Lung (tissue), 12 donors: ENCODE data around the gene TASP1. TPM values are rescaled to one million over a fixed set of nuclear protein-coding genes. Genes with fewer than 3 reads are reported as not detected.

ENCODE experiments used
- ATAC-seq: fragments of 200-7000 bp; cut with Tn5 transposase; one replicate; pipeline ENCODE4 v1.9.1; 2020; ENCODE audit warnings: moderate number of reproducible peaks; ENCODE audit not compliant: insufficient read depth, low FRiP score
- DNase-seq, 3 donors: peaks; one replicate each; pipeline ENCODE4 v3.0.0-alpha.2; 2013 to 2017
- H3K27ac ChIP-seq, 2 donors: one replicate each; pipeline ENCODE4 v1.5.1; 2013; ENCODE audit warnings: mild to moderate bottlenecking in 2 of 2, moderate library complexity in 2 of 2, control low read depth in 1 of 2, inconsistent platforms in 1 of 2, low read depth in 1 of 2, low read length in 1 of 2
- H3K27me3 ChIP-seq, 3 donors: one replicate each; pipeline ENCODE4 v1.5.1; 2013; ENCODE audit warnings: low read length in 2 of 3; ENCODE audit not compliant: control insufficient read depth in 3 of 3, insufficient read depth in 3 of 3
- H3K36me3 ChIP-seq, 4 donors: one replicate each; pipeline ENCODE4 v1.5.1; 2013; ENCODE audit warnings: low read length in 4 of 4, mild to moderate bottlenecking in 1 of 4, moderate library complexity in 1 of 4; ENCODE audit not compliant: control insufficient read depth in 4 of 4, insufficient read depth in 4 of 4
- H3K4me1 ChIP-seq, 5 donors: one replicate each; pipeline ENCODE4 v1.5.1; 2013; ENCODE audit warnings: low read length in 5 of 5, mild to moderate bottlenecking in 2 of 5, moderate library complexity in 1 of 5; ENCODE audit not compliant: control insufficient read depth in 5 of 5, insufficient read depth in 5 of 5
- H3K4me3 ChIP-seq: one replicate; pipeline ENCODE4 v1.5.1; 2013; ENCODE audit warnings: mild to moderate bottlenecking, control low read depth, moderate library complexity
- H3K9ac ChIP-seq, 2 donors: one replicate each; pipeline ENCODE4 v1.5.1; 2013; ENCODE audit warnings: low read length in 2 of 2, control low read depth in 1 of 2; ENCODE audit not compliant: insufficient read depth in 1 of 2
- H3K9me3 ChIP-seq, 4 donors: one replicate each; pipeline ENCODE4 v1.5.1; 2013; ENCODE audit warnings: low read length in 3 of 4, mild to moderate bottlenecking in 1 of 4, moderate library complexity in 1 of 4; ENCODE audit not compliant: control insufficient read depth in 4 of 4, insufficient read depth in 3 of 4
- CTCF ChIP-seq: IDR thresholded peaks from 2 replicates; pipeline ENCODE4 v1.5.1; 2012; ENCODE audit warnings: mild to moderate bottlenecking; ENCODE audit errors: control extremely low read depth, extremely low read depth
- WGBS, 2 donors: extraction: QIAGEN DNeasy Blood & Tissue Kit; methylation state at CpG; one replicate each; pipeline ENCODE4 v1.1.7; 2013; 5-methylcytosine and 5-hydroxymethylcytosine counted together
- polyA plus RNA-seq, 2 donors: library from polyadenylated mRNA; stranded (reverse); fragments of 200-250 nt; gene quantifications; one replicate each; pipeline ENCODE4 v1.2.1, GENCODE V29; 2013
- total RNA-seq, 2 donors: library from RNA; depleted of rRNA in 1 of 2; stranded (reverse); fragments of >200 nt in 1 of 2; gene quantifications; one replicate each; pipeline ENCODE4 v1.2.1, GENCODE V29; 2014 to 2021
- donor health status: control.
- donor health status: control.
- donor health status: Bipolar disorder and iron deficiency.
- donor health status: healthy.
- donor health status: DM: yes; HTN: yes; CAD: no.

Gene TASP1
- total and polyA plus RNA-seq, 4 donors: 5.0 to 26.5 (median 11.5) TPM

GRCh38 chr20:13563854-13564253 is 74.9 kb downstream of the TASP1 start:
- ATAC-seq (no peak), DNase-seq (no peak)
- 89 to 98% methylated on average over 1 of the region's 1 CpG for WGBS, 2 donors
- Histone ChIP-seq H3K4me1 (peaks cover 0 to 3% (median 0%) of the 10 kb centered on the region in 5 donors), H3K27me3 (no peaks in the 10 kb centered on the region), H3K9ac (no peak overlapping the region), H3K36me3 (peaks cover 1 to 9% (median 6%) of the 10 kb centered on the region in 4 donors), H3K9me3 (no peaks in the 10 kb centered on the region), H3K27ac (no peak overlapping the region), H3K4me3 (no peak overlapping the region)
- TF ChIP-seq CTCF: no peak

- ATAC-seq (no peak), DNase-seq (no peak)
- no peak overlapping the region for H3K9ac ChIP-seq
- H3K4me3 ChIP-seq: no peak overlapping the region
- TF ChIP-seq CTCF: no peak
- no peaks in the 10 kb centered on the region for H3K9me3 ChIP-seq
- no peak overlapping the region for H3K27ac ChIP-seq
- WGBS, 2 donors: 81 to 86% methylated on average over 1 of the region's 1 CpG
- peaks cover 0 to 9% (median 0%) of the 10 kb centered on the region in 5 donors for H3K4me1 ChIP-seq
- no peaks in the 10 kb centered on the region for H3K27me3 ChIP-seq
- peaks cover 0 to 9% (median 4%) of the 10 kb centered on the region in 4 donors for H3K36me3 ChIP-seq
Measured at GRCh38 chr20:13554706-13555105, 84.0 kb downstream of the TASP1 start.

GRCh38 chr20:13554076-13554475 is 84.7 kb downstream of the TASP1 start:
- H3K4me3 ChIP-seq: no peak overlapping the region
- H3K4me1 ChIP-seq: peaks cover 0 to 9% (median 0%) of the 10 kb centered on the region in 5 donors
- DNase-seq: no peak
- H3K36me3 ChIP-seq: peaks cover 0 to 10% (median 4%) of the 10 kb centered on the region in 4 donors
- no peak overlapping the region for H3K27ac ChIP-seq
- ATAC-seq: no peak
- 87 to 94% methylated on average over 3 of the region's 3 CpGs for WGBS, 2 donors
- no peaks in the 10 kb centered on the region for H3K9me3 ChIP-seq
- no peaks in the 10 kb centered on the region for H3K27me3 ChIP-seq
- TF ChIP-seq CTCF: no peak
- H3K9ac ChIP-seq: no peak overlapping the region

GRCh38 chr20:13552061-13552460 is 86.7 kb downstream of the TASP1 start:
- no peak overlapping the region for H3K9ac ChIP-seq
- no peak overlapping the region for H3K27ac ChIP-seq
- H3K36me3 ChIP-seq: peaks cover 0 to 6% (median 3%) of the 10 kb centered on the region in 4 donors
- ATAC-seq: no peak
- H3K4me3 ChIP-seq: no peak overlapping the region
- peaks cover 0 to 9% (median 0%) of the 10 kb centered on the region in 5 donors for H3K4me1 ChIP-seq
- WGBS, 2 donors: 87 to 88% methylated on average over 5 of the region's 5 CpGs
- H3K27me3 ChIP-seq: no peaks in the 10 kb centered on the region
- H3K9me3 ChIP-seq: no peaks in the 10 kb centered on the region
- no peak for DNase-seq
- TF ChIP-seq CTCF: no peak
